Trophoblast cell (in vitro differentiated cells and primary cell): ENCODE measurements around the gene FAM118B.

Source experiments
- DNase-seq, 2 donors: peaks; one replicate each; pipeline ENCODE4 v3.0.0-alpha.2; 2016
- H2AFZ ChIP-seq: 2 replicates; pipeline ENCODE4 v1.6.1; 2013; ENCODE audit warnings: low read length, moderate library complexity, mild to moderate bottlenecking; ENCODE audit not compliant: insufficient read depth, poor library complexity
- H2AK5ac ChIP-seq: 2 replicates; pipeline ENCODE4 v1.6.1; 2013; ENCODE audit warnings: mild to moderate bottlenecking, low read length
- H2BK120ac ChIP-seq: 2 replicates; pipeline ENCODE4 v1.6.1; 2013; ENCODE audit warnings: low read length, mild to moderate bottlenecking, moderate library complexity; ENCODE audit not compliant: insufficient read depth, poor library complexity
- H2BK12ac ChIP-seq: 2 replicates; pipeline ENCODE4 v1.6.1; 2013; ENCODE audit warnings: mild to moderate bottlenecking, low read length, moderate library complexity
- H2BK5ac ChIP-seq: 2 replicates; pipeline ENCODE4 v1.6.1; 2013; ENCODE audit warnings: low read length, low read depth, moderate library complexity, mild to moderate bottlenecking; ENCODE audit not compliant: poor library complexity
- H3K14ac ChIP-seq: 2 replicates; pipeline ENCODE4 v1.6.1; 2013; ENCODE audit warnings: mild to moderate bottlenecking, low read length
- H3K18ac ChIP-seq: 2 replicates; pipeline ENCODE4 v1.6.1; 2013; ENCODE audit warnings: mild to moderate bottlenecking, low read length
- H3K23ac ChIP-seq: 2 replicates; pipeline ENCODE4 v1.6.1; 2013; ENCODE audit warnings: low read length
- H3K27ac ChIP-seq: 2 replicates; pipeline ENCODE4 v1.5.1; 2013; ENCODE audit warnings: low read depth, mild to moderate bottlenecking, inconsistent platforms, low read length, moderate library complexity
- H3K27me3 ChIP-seq: 2 replicates; pipeline ENCODE4 v1.6.1; 2013; ENCODE audit warnings: inconsistent platforms, mild to moderate bottlenecking, low read length, moderate library complexity; ENCODE audit not compliant: insufficient read depth
- H3K36me3 ChIP-seq, 2 experiments: 1 replicate in 1 of 2; 2 replicates in 1 of 2; pipeline ENCODE4 v1.6.1; 2013; ENCODE audit warnings: low read length in 2 of 2, mild to moderate bottlenecking in 2 of 2, moderate library complexity in 1 of 2; ENCODE audit not compliant: insufficient read depth in 2 of 2, control insufficient read depth in 1 of 2
- H3K4ac ChIP-seq: 2 replicates; pipeline ENCODE4 v1.6.1; 2013; ENCODE audit warnings: low read depth, mild to moderate bottlenecking, low read length, moderate library complexity
- H3K4me1 ChIP-seq, 2 experiments: 1 replicate in 1 of 2; 2 replicates in 1 of 2; pipeline ENCODE4 v1.6.1; 2013; ENCODE audit warnings: low read length in 2 of 2, mild to moderate bottlenecking in 2 of 2, moderate library complexity in 1 of 2; ENCODE audit not compliant: insufficient read depth in 2 of 2, control insufficient read depth in 1 of 2
- H3K4me2 ChIP-seq: 2 replicates; pipeline ENCODE4 v1.6.1; 2013; ENCODE audit warnings: inconsistent platforms, mild to moderate bottlenecking, low read length, moderate library complexity
- H3K4me3 ChIP-seq: 2 replicates; pipeline ENCODE4 v1.5.1; 2013; ENCODE audit warnings: mild to moderate bottlenecking, low read depth, low read length, inconsistent platforms
- H3K79me1 ChIP-seq: one replicate; pipeline ENCODE4 v1.6.1; 2013; ENCODE audit warnings: low read length
- H3K79me2 ChIP-seq: 2 replicates; pipeline ENCODE4 v1.6.1; 2013; ENCODE audit warnings: low read length, mild to moderate bottlenecking; ENCODE audit not compliant: control insufficient read depth, insufficient read depth, poor library complexity
- H3K9ac ChIP-seq: 2 replicates; pipeline ENCODE4 v1.6.1; 2013; ENCODE audit warnings: mild to moderate bottlenecking, low read length
- H3K9me3 ChIP-seq: 2 replicates; pipeline ENCODE4 v1.6.1; 2013; ENCODE audit warnings: low read depth, mild to moderate bottlenecking, control low read depth, inconsistent platforms, low read length; ENCODE audit not compliant: insufficient read depth
- H4K12ac ChIP-seq: 2 replicates; pipeline ENCODE4 v1.6.1; 2013; ENCODE audit warnings: low read depth, mild to moderate bottlenecking, low read length, moderate library complexity
- H4K8ac ChIP-seq: 2 replicates; pipeline ENCODE4 v1.6.1; 2013; ENCODE audit warnings: low read depth, mild to moderate bottlenecking, low read length, moderate library complexity
- H4K91ac ChIP-seq: one replicate; pipeline ENCODE4 v1.6.1; 2013; ENCODE audit warnings: low read depth, mild to moderate bottlenecking, low read length, moderate library complexity
- WGBS: extraction: QIAGEN DNeasy Blood & Tissue Kit; methylation state at CpG from one replicate; pipeline ENCODE4 v1.1.7; 2013; ENCODE audit warnings: missing lambda C conversion rate; ENCODE audit not compliant: insufficient read length, insufficient coverage; ENCODE audit errors: extremely low coverage; 5-methylcytosine and 5-hydroxymethylcytosine counted together

FAM118B gene

DNA sequence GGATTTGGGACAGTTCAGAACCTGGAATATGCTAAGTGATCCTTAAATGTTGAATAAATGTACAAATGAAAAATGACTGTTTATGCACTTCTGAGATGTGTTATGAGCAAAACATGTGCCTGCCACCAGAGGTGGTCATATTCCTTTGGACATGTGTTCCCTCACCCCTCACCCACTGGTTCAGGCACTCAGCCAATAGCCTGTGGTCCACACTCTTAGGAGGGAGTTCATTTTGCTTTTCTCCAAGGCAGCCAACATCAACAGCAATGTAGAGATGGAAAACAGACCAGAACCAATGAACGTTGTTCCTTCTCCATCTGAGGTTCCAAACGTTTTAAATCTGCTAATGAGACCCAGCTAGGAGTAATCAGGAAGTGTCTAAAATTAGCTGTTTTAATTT lies 44.1 kb upstream of the FAM118B start:
- Histone ChIP-seq H3K36me3 (no peaks in the 10 kb centered on the region), H2BK12ac (no peak overlapping the region), H3K9me3 (peaks cover 3% of the 10 kb centered on the region), H3K79me1 (peaks cover 9% of the 10 kb centered on the region), H2BK120ac (no peak overlapping the region), H3K4me2 (no peak overlapping the region), H3K4ac (no peak overlapping the region), H3K18ac (no peak overlapping the region), H3K27me3 (no peaks in the 10 kb centered on the region), H2BK5ac (no peak overlapping the region), H4K12ac (no peak overlapping the region), H3K27ac (no peak overlapping the region), H3K79me2 (no peaks in the 10 kb centered on the region), H3K4me1 (peaks cover 12 to 26% of the 10 kb centered on the region in 2 experiments), H4K8ac (no peak overlapping the region), H4K91ac (no peak overlapping the region), H3K4me3 (no peak overlapping the region), H3K9ac (no peak overlapping the region), H2AK5ac (no peak overlapping the region), H2AFZ (no peak overlapping the region), H3K23ac (no peak overlapping the region), H3K14ac (no peak overlapping the region)
- WGBS = no CpG with 5 or more reads among the region's 2 CpGs
- no peak for DNase-seq

DNA sequence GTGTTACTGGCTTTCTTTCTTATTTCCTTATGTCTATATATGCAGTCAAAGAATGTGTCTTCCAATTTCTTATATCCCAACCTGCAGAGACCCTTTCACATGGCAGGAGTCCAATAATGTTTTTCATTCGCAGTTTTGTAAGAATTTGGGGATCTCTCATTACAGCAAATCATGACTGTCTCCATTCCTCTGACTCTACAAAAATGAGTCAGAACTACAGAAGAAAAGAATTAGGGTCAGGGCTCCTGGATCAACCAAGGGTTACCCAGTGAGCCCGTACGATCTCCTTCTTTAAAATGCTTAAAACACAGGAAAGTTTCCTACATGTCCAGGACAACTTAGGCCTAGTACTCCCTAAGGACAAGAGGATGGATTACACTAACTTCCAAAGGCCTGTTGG lies 42.3 kb upstream of the FAM118B start:
- H4K12ac ChIP-seq = no peak overlapping the region
- no peak for DNase-seq
- H4K91ac ChIP-seq = no peak overlapping the region
- no peaks in the 10 kb centered on the region for H3K79me2 ChIP-seq
- no peak overlapping the region for H3K4me3 ChIP-seq
- no peak overlapping the region for H2BK120ac ChIP-seq
- no peak overlapping the region for H3K23ac ChIP-seq
- no peak overlapping the region for H3K18ac ChIP-seq
- no peaks in the 10 kb centered on the region for H3K27me3 ChIP-seq
- H2BK5ac ChIP-seq = no peak overlapping the region
- H2BK12ac ChIP-seq = no peak overlapping the region
- H3K4me1 ChIP-seq = peaks cover 5 to 13% of the 10 kb centered on the region in 2 experiments
- H3K14ac ChIP-seq = no peak overlapping the region
- H3K4me2 ChIP-seq = no peak overlapping the region
- H2AFZ ChIP-seq = no peak overlapping the region
- no peak overlapping the region for H3K9ac ChIP-seq
- H3K9me3 ChIP-seq = peaks cover 3% of the 10 kb centered on the region
- H3K36me3 ChIP-seq = no peaks in the 10 kb centered on the region
- H3K4ac ChIP-seq = no peak overlapping the region
- no peak overlapping the region for H2AK5ac ChIP-seq
- no CpG with 5 or more reads among the region's 3 CpGs for whole genome bisulfite sequencing
- no peak overlapping the region for H4K8ac ChIP-seq
- H3K27ac ChIP-seq = no peak overlapping the region
- peaks cover 5% of the 10 kb centered on the region for H3K79me1 ChIP-seq

DNA sequence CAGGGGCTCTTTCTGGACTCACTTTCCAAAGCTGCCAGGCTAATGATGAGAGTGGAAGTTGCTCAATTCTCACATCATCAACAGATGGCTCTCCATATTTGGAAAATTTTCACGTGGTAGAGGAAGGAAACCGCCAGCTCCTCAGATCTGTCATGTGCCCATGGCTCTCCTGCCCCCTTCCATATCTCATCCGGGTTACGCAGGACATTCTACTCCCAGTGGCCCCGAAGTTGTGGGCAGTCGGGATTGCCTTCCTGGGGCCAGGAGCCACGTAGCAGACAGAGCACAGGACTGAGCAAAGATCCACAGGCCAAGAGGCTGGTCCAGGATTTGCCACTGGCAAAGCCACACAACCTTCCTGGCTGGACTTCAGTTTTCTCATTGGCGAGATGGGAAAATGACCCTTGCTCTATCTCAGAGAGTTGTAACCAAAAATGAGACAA lies 39.0 kb upstream of the FAM118B start:
- Histone ChIP-seq H3K79me2 (no peaks in the 10 kb centered on the region), H2AFZ (no peak overlapping the region), H3K36me3 (no peaks in the 10 kb centered on the region), H3K9ac (no peak overlapping the region), H3K27me3 (no peaks in the 10 kb centered on the region), H4K8ac (no peak overlapping the region), H2BK120ac (no peak overlapping the region), H3K79me1 (no peaks in the 10 kb centered on the region), H3K27ac (no peak overlapping the region), H2AK5ac (no peak overlapping the region), H3K4me2 (no peak overlapping the region), H2BK5ac (no peak overlapping the region), H3K4ac (no peak overlapping the region), H4K91ac (no peak overlapping the region), H3K4me3 (no peak overlapping the region), H2BK12ac (no peak overlapping the region), H3K18ac (no peak overlapping the region), H3K14ac (no peak overlapping the region), H3K4me1 (no peaks in the 10 kb centered on the region), H3K9me3 (no peaks in the 10 kb centered on the region), H3K23ac (no peak overlapping the region), H4K12ac (no peak overlapping the region)
- no peak for DNase-seq
- WGBS = no CpG with 5 or more reads among the region's 8 CpGs

DNA sequence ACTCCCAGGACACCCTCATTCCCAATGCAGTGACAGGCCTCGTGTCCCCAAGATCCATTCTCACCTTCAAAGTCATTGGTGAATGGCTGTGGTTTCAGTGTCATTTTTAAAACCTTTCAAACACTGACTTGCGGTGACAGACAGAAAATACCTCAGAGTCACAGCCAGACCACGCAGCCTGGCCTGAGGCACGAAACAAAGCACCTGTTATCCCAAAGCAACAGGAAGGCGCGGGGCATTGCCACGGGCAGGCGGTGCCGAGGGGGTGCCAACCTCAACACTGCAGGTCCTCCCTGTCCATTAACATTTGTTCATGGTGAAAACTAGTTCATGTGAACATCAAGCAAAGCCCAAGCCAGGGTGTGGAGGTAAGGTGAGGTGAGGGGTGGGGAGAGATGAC lies 38.3 kb upstream of the FAM118B start:
- H2BK120ac ChIP-seq = no peak overlapping the region
- no peaks in the 10 kb centered on the region for H3K4me1 ChIP-seq
- no peak overlapping the region for H2BK12ac ChIP-seq
- no peak overlapping the region for H2BK5ac ChIP-seq
- H3K27ac ChIP-seq = no peak overlapping the region
- H3K79me2 ChIP-seq = no peaks in the 10 kb centered on the region
- no peaks in the 10 kb centered on the region for H3K36me3 ChIP-seq
- no CpG with 5 or more reads among the region's 9 CpGs for WGBS
- no peaks in the 10 kb centered on the region for H3K27me3 ChIP-seq
- H3K79me1 ChIP-seq = no peaks in the 10 kb centered on the region
- H3K18ac ChIP-seq = no peak overlapping the region
- H2AFZ ChIP-seq = no peak overlapping the region
- H3K9me3 ChIP-seq = no peaks in the 10 kb centered on the region
- DNase-seq = no peak
- no peak overlapping the region for H2AK5ac ChIP-seq
- no peak overlapping the region for H4K91ac ChIP-seq
- no peak overlapping the region for H3K14ac ChIP-seq
- H3K23ac ChIP-seq = no peak overlapping the region
- H3K9ac ChIP-seq = no peak overlapping the region
- no peak overlapping the region for H3K4ac ChIP-seq
- H4K8ac ChIP-seq = no peak overlapping the region
- H4K12ac ChIP-seq = no peak overlapping the region
- no peak overlapping the region for H3K4me2 ChIP-seq
- no peak overlapping the region for H3K4me3 ChIP-seq
